Panc1 (cell line): ENCODE measurements around the gene TBC1D22B. TPM values are rescaled to one million over a fixed set of nuclear protein-coding genes. Genes with fewer than 3 reads are reported as not detected.

Experiments
- ATAC-seq: fragments of 200-7000 bp; cut with Tn5 transposase; 2 replicates; pipeline ENCODE4 v1.9.1; 2020; ENCODE audit warnings: mild to moderate bottlenecking, moderate library complexity
- BruUV-seq: library from RNA; stranded (reverse); fragments of 400-500 nt; replicated peaks from 2 replicates; lab custom pipeline; 2021; lab: Mats Ljungman, UMichigan
- CTCF ChIA-PET: fragments of 300-600 bp; sonication (Branson Sonifier 250); formaldehyde crosslinking; loops from one replicate; lab custom pipeline; 2022; ENCODE audit warnings: antibody characterized with exemption; lab: Charles Lee
- POLR2A ChIA-PET: fragments of 300-600 bp; sonication (Branson Sonifier 250); formaldehyde crosslinking; loops from one replicate; lab custom pipeline; 2022; ENCODE audit warnings: antibody characterized with exemption; lab: Charles Lee
- DNase-seq: peaks from one replicate; pipeline ENCODE4 v3.0.0-alpha.2; 2010; ENCODE audit warnings: low read depth, low spot score
- H3K27ac ChIP-seq: 2 replicates; pipeline ENCODE4 v1.5.1; 2011; ENCODE audit warnings: mild to moderate bottlenecking, low read length, inconsistent platforms
- H3K27me3 ChIP-seq: fragments of 200-500 bp; sonication (Bioruptor generic); 2 replicates; pipeline ENCODE4 v1.6.0; 2014; ENCODE audit warnings: low read length, inconsistent platforms; ENCODE audit not compliant: control insufficient read depth, insufficient read depth
- H3K36me3 ChIP-seq: fragments of 200-500 bp; sonication (Bioruptor generic); 2 replicates; pipeline ENCODE4 v1.5.1; 2014; ENCODE audit warnings: inconsistent platforms, mild to moderate bottlenecking, low read length, moderate library complexity; ENCODE audit not compliant: control insufficient read depth, insufficient read depth
- H3K4me1 ChIP-seq: 2 replicates; pipeline ENCODE4 v1.5.1; 2011; ENCODE audit warnings: inconsistent platforms, mild to moderate bottlenecking, low read length, moderate library complexity; ENCODE audit not compliant: control insufficient read depth, insufficient read depth
- H3K4me3 ChIP-seq, 2 experiments: 2 replicates each; pipeline ENCODE4 v1.5.1; 2011 to 2012; ENCODE audit warnings: low read depth in 2 of 2, low read length in 2 of 2, mild to moderate bottlenecking in 2 of 2, inconsistent platforms in 1 of 2, moderate library complexity in 1 of 2
- H3K9me3 ChIP-seq: fragments of 200-500 bp; sonication (Bioruptor generic); 2 replicates; pipeline ENCODE4 v1.5.1; 2014; ENCODE audit warnings: low read depth, mild to moderate bottlenecking, inconsistent platforms, low read length, moderate library complexity; ENCODE audit not compliant: control insufficient read depth, insufficient read depth
- POLR2AphosphoS5 ChIP-seq: IDR thresholded peaks from 2 replicates; pipeline ENCODE4 v1.6.1; 2012; ENCODE audit warnings: mild to moderate bottlenecking, low read depth, low read length, moderate library complexity
- SIN3A ChIP-seq: IDR thresholded peaks from 2 replicates; pipeline ENCODE4 v1.6.1; 2012; ENCODE audit warnings: low read depth, mild to moderate bottlenecking, low read length, moderate library complexity, borderline replicate concordance; ENCODE audit not compliant: insufficient read depth
- TCF7L2 ChIP-seq: IDR thresholded peaks from 2 replicates; pipeline ENCODE4 v1.6.1; 2011; ENCODE audit warnings: mild to moderate bottlenecking, low read depth, low read length, inconsistent platforms
- in situ Hi-C: cut with HindIII; loops from 2 replicates; pipeline ENCODE4 v1.10.0; 2016; ENCODE audit warnings: low sequenced_read_pairs, low pct_unique_long_range_greater_than_20kb
- intact Hi-C: fragments of 100-400 bp; cut with micrococcal nuclease; formaldehyde crosslinking; loops from one replicate; pipeline ENCODE4 v1.10.0; 2022; ENCODE audit not compliant: unreplicated experiment
- total RNA-seq: library from RNA; stranded (reverse); gene quantifications from one replicate; pipeline ENCODE4 v1.2.1, GENCODE V29; 2021; ENCODE audit not compliant: unreplicated experiment
- TF ChIP-seq, protein P1 (sequence below), 2 experiments: IDR thresholded peaks; 2 replicates each; pipeline ENCODE4 v1.6.1; 2011 to 2012; ENCODE audit warnings: low read depth in 2 of 2, control low read depth in 1 of 2, low read length in 1 of 2, mild to moderate bottlenecking in 1 of 2, moderate library complexity in 1 of 2; ENCODE audit not compliant: insufficient read depth in 1 of 2
- TF ChIP-seq, protein P2 (sequence below): fragments of 450-650 bp; IDR thresholded peaks from 2 replicates; pipeline ENCODE4 v1.5.1; 2017; ENCODE audit warnings: mild to moderate bottlenecking

The TBC1D22B gene
- total RNA-seq, 1 experiment from 2014 or later, result 13.0 TPM

DNA sequence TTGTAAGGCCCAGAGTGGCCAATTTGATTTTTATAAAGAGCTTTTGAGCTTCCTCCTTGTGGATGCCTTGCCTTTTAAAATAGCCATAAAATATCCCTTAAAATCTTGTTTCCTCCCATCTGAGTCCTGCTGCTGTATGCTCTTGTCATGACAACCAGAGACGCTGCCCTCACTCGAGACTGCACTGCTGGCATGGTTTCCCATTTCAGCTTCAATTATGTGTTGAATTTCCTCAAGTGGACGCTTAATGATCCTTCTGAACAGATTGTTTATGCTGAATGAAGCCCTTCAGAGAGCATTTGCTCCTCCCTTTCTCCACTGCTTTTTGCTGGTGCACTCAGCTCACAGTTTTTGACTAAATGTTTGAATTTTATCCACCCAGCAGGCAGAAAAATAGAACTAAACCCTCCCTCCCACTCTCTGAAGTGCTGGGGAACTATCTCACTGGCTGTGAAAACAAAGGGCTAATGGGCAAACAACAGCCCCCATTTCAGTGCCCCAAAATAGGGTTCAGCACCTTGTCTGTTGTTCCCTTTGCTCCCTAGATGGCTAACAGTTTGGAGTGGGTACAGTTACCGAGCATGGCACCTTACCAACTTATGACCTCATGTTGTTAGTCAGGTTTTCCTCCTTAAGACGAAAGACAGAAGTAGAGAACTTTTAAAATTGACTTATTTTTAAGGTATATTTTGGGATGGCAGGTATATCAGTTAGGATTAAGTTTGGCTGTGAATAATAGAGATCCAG is 50.7 kb downstream of the TBC1D22B start:
- Histone ChIP-seq H3K4me3 (no peak overlapping the region), H3K27me3 (no peaks in the 10 kb centered on the region), H3K4me1 (no peaks in the 10 kb centered on the region), H3K27ac (no peak overlapping the region), H3K36me3 (no peaks in the 10 kb centered on the region), H3K9me3 (no peaks in the 10 kb centered on the region)
- in situ Hi-C loops, result no loop called here
- no TSS peak for BruUV-seq
- TF ChIP-seq TCF7L2 (no peak), POLR2AphosphoS5 (no peak), SIN3A (no peak)
- TF ChIP-seq, protein P1, sequence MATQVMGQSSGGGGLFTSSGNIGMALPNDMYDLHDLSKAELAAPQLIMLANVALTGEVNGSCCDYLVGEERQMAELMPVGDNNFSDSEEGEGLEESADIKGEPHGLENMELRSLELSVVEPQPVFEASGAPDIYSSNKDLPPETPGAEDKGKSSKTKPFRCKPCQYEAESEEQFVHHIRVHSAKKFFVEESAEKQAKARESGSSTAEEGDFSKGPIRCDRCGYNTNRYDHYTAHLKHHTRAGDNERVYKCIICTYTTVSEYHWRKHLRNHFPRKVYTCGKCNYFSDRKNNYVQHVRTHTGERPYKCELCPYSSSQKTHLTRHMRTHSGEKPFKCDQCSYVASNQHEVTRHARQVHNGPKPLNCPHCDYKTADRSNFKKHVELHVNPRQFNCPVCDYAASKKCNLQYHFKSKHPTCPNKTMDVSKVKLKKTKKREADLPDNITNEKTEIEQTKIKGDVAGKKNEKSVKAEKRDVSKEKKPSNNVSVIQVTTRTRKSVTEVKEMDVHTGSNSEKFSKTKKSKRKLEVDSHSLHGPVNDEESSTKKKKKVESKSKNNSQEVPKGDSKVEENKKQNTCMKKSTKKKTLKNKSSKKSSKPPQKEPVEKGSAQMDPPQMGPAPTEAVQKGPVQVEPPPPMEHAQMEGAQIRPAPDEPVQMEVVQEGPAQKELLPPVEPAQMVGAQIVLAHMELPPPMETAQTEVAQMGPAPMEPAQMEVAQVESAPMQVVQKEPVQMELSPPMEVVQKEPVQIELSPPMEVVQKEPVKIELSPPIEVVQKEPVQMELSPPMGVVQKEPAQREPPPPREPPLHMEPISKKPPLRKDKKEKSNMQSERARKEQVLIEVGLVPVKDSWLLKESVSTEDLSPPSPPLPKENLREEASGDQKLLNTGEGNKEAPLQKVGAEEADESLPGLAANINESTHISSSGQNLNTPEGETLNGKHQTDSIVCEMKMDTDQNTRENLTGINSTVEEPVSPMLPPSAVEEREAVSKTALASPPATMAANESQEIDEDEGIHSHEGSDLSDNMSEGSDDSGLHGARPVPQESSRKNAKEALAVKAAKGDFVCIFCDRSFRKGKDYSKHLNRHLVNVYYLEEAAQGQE (IDR thresholded peaks at IDR 0.05; ENCODE audit: insufficient read depth in 1 of 2, low read depth in 2 of 2, low read length in 1 of 2), result no peak
- TF ChIP-seq, protein P2, sequence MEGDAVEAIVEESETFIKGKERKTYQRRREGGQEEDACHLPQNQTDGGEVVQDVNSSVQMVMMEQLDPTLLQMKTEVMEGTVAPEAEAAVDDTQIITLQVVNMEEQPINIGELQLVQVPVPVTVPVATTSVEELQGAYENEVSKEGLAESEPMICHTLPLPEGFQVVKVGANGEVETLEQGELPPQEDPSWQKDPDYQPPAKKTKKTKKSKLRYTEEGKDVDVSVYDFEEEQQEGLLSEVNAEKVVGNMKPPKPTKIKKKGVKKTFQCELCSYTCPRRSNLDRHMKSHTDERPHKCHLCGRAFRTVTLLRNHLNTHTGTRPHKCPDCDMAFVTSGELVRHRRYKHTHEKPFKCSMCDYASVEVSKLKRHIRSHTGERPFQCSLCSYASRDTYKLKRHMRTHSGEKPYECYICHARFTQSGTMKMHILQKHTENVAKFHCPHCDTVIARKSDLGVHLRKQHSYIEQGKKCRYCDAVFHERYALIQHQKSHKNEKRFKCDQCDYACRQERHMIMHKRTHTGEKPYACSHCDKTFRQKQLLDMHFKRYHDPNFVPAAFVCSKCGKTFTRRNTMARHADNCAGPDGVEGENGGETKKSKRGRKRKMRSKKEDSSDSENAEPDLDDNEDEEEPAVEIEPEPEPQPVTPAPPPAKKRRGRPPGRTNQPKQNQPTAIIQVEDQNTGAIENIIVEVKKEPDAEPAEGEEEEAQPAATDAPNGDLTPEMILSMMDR, result no peak
- DNase-seq (no peak), ATAC-seq (no peak)
- intact Hi-C loops, result no loop called here
- ChIA-PET CTCF (no interaction called here), POLR2A (no interaction called here)

DNA sequence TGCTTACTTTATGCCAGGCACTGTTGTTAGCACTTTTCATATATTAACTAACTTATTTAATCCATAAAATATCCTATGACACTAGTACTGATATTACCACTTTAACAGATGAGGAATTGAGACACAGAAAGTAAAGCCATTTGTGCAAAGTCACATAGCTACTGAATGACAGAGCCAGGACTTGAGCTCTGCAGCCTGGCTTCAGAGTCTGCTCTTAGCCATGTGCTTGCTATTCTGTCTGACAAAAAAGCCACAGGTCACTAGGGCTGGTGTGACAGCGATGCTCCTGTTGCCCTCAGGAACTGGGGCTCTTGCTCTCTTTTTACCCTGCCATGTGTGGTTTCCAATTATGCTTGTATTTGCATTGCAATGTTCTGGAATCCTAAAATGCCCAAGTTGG is 51.5 kb downstream of the TBC1D22B start:
- no peak for ATAC-seq
- POLR2A ChIA-PET, result no interaction called here
- CTCF ChIA-PET, result no interaction called here

More for the DNA sequence above, 51.5 kb downstream of the TBC1D22B start:
- no peaks in the 10 kb centered on the region for H3K36me3 ChIP-seq
- H3K4me3 ChIP-seq, result no peak overlapping the region
- intact Hi-C loops, result no loop called here
- H3K4me1 ChIP-seq, result no peaks in the 10 kb centered on the region
- in situ Hi-C loops, result no loop called here
- no peak for DNase-seq
- BruUV-seq, result no TSS peak
- TF ChIP-seq, protein P1 (IDR thresholded peaks at IDR 0.05; ENCODE audit: insufficient read depth in 1 of 2, low read depth in 2 of 2, low read length in 1 of 2), result no peak
- TF ChIP-seq POLR2AphosphoS5 (no peak), TCF7L2 (no peak), SIN3A (no peak)
- TF ChIP-seq, protein P2, result no peak
- H3K9me3 ChIP-seq, result no peaks in the 10 kb centered on the region
- H3K27ac ChIP-seq, result no peak overlapping the region
- no peaks in the 10 kb centered on the region for H3K27me3 ChIP-seq
